SK-N-MC (cell line): Measurements from ENCODE around the gene B4GALT2.

Experiments
- EZH2 ChIP-seq: fragments of 200-600 bp; sonication (generic); IDR thresholded peaks from one replicate; pipeline ENCODE4 v1.6.1; 2017; ENCODE audit warnings: antibody characterized with exemption
- POLR2AphosphoS5 ChIP-seq: IDR thresholded peaks from 2 replicates; pipeline ENCODE4 v1.6.1; 2012; ENCODE audit warnings: mild to moderate bottlenecking, low read depth, low read length, borderline replicate concordance

DNA sequence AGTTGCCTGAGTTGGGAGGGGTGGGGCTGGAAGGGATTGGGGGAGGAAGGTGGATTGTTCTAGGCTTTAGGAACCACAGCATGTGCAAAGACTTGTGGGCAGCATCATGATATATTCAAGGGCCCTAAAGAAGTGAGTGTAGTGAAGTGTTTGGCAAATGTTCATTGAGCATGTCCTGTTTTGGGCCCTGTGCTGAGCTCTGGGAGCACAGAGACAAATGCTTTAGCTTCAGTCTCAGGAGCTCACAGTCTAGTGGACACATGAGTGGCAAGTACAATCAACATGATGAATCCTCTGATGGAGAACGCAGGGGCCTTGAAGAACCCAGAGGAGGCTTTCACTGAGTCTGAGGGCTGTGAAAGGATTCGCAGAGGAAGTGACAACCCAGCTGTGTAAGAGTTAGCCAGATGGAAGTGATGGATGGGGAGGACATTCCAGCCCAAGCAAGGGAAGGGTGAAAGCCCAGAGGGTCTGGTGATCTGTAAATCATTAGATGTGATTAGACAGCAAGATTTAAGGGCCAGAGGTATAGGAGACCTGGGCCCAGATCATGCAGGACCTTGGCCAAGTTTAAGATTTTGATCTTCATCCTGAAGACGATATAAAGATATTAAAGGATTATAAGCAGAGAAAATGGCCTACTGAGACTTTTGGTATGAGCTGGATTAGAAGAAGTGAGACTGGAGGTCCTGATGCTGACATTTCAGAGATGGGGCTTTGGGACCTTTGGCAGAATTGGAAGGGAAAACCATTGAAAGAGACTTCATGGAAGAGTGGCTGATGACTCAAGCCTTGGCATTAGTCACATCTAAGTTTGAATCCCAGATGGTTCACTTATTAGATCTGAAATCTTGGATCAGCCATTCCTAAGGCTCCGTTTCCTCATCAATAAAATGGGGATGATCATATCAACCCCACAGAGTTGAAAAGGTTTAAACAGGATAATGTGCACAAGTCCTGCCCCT is 27.7 kb upstream of the B4GALT2 start:
- TF ChIP-seq POLR2AphosphoS5 (no peak; the same call in 1 of the 2 replicates), EZH2 (no peak)
